Right lobe of liver (tissue), 6 donors: Measurements from ENCODE around the gene VPS50. TPM values are rescaled to one million over a fixed set of nuclear protein-coding genes. Genes with fewer than 3 reads are reported as not detected.

Source experiments
- ATAC-seq, 4 donors: fragments of 200-7000 bp; cut with Tn5 transposase; one replicate each; pipeline ENCODE4 v1.9.1; 2020; ENCODE audit warnings: mild to moderate bottlenecking in 4 of 4, moderate library complexity in 4 of 4
- DNase-seq, 3 donors: peaks; one replicate each; pipeline ENCODE4 v3.0.0-alpha.2; 2020
- H3K27ac ChIP-seq, 3 donors: fragments of 200-600 bp; one replicate each; pipeline ENCODE4 v1.8.0; 2022
- H3K27me3 ChIP-seq, 2 donors: fragments of 200-600 bp; one replicate each; pipeline ENCODE4 v1.8.0; 2022
- H3K36me3 ChIP-seq, 4 donors: fragments of 200-600 bp; sonication (generic) in 1 of 4; one replicate each; pipeline versions ENCODE4 v1.5.1 to v1.8.0; 2017 to 2022; ENCODE audit warnings: control low read depth in 1 of 4
- H3K4me1 ChIP-seq, 4 donors: fragments of 200-600 bp; sonication (generic) in 1 of 4; one replicate each; pipeline versions ENCODE4 v1.5.1 to v1.8.0; 2017 to 2022; ENCODE audit warnings: control low read depth in 1 of 4
- H3K4me3 ChIP-seq, 3 donors: fragments of 200-600 bp; one replicate each; pipeline ENCODE4 v1.8.0; 2022
- H3K9me3 ChIP-seq, 4 donors: fragments of 200-600 bp; sonication (generic) in 1 of 4; one replicate each; pipeline versions ENCODE4 v1.5.1 to v1.8.0; 2017 to 2022; ENCODE audit warnings: control low read depth in 1 of 4
- POLR2A ChIP-seq: fragments of 450-650 bp; IDR thresholded peaks from one replicate; pipeline ENCODE4 v1.6.1; 2017; ENCODE audit warnings: antibody characterized with exemption, mild to moderate bottlenecking
- WGBS: methylation state at CpG from one replicate; pipeline ENCODE4 v1.1.6; 2018; ENCODE audit warnings: low coverage, low lambda C conversion rate; ENCODE audit not compliant: insufficient coverage; ENCODE audit errors: missing lambda C conversion rate; 5-methylcytosine and 5-hydroxymethylcytosine counted together
- intact Hi-C, 2 donors: fragments of 100-400 bp; cut with DNase I; formaldehyde crosslinking; loops; one replicate each; pipeline versions ENCODE4 v1.11.2 to v1.14.1; 2022
- total RNA-seq, 6 experiments: library from RNA; depleted of rRNA in 2 of 6; stranded (reverse); fragments of >200 nt in 2 of 6; fragmentation: NEBNext Ultra II Directional in 3 of 6; extraction: Animal tissue kit (Norgen Biotek cat#: 25700) in 3 of 6; gene quantifications; one replicate each; pipeline versions ENCODE4 v1.1.0 to v1.2.4, GENCODE V29; 2016 to 2023
- TF ChIP-seq, protein P1 (sequence below), 4 donors: fragments of 200-600 bp in 3 of 4; fragments of 450-650 bp in 1 of 4; IDR thresholded peaks; one replicate each; pipeline versions ENCODE4 v1.5.1 to v1.8.0; 2016 to 2022; ENCODE audit warnings: antibody characterized with exemption in 4 of 4, mild to moderate bottlenecking in 2 of 4
- donor health status: DM: no; HTN: yes; CAD: no.
- donor health status: DM: no; HTN: no; CAD: no.
- donor health status: DM: no; HTN: no; CAD: no.
- donor health status: DM: no; HTN: yes; CAD: no.
- donor health status: DM: no; HTN: yes; CAD: no.

VPS50 gene
- total RNA-seq, 6 experiments from 2014 or later = 9.0 to 19.1 (median 11.5) TPM

DNA sequence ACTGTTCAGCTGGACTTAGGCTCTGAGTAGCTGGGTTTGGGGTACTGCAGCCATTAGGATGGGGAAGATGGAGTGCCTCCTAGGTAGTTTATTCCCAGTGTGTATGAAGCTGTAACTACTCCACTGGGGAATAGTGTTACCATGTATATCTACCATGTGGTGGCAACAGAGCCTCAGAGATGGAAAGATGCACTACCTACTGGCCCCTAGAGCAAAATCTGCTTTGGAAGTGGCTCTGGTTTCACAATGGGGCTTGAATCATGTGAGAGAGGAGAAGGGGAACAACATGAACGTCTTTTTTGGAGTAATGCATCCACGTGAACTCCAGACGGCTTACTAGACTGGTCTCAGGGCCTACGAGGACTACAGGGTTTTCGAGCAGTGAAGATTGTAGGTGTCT lies 175.1 kb downstream of the VPS50 start:
- H3K9me3 ChIP-seq = peaks cover 0 to 7% (median 0%) of the 10 kb centered on the region in 4 donors
- no peaks in the 10 kb centered on the region for H3K4me1 ChIP-seq
- intact Hi-C loops = no loop called here
- ATAC-seq = peak; percentile 14 to 50 (median 32)
- 57% methylated on average over 5 of the region's 5 CpGs for WGBS
- TF ChIP-seq, protein P1, sequence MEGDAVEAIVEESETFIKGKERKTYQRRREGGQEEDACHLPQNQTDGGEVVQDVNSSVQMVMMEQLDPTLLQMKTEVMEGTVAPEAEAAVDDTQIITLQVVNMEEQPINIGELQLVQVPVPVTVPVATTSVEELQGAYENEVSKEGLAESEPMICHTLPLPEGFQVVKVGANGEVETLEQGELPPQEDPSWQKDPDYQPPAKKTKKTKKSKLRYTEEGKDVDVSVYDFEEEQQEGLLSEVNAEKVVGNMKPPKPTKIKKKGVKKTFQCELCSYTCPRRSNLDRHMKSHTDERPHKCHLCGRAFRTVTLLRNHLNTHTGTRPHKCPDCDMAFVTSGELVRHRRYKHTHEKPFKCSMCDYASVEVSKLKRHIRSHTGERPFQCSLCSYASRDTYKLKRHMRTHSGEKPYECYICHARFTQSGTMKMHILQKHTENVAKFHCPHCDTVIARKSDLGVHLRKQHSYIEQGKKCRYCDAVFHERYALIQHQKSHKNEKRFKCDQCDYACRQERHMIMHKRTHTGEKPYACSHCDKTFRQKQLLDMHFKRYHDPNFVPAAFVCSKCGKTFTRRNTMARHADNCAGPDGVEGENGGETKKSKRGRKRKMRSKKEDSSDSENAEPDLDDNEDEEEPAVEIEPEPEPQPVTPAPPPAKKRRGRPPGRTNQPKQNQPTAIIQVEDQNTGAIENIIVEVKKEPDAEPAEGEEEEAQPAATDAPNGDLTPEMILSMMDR (IDR thresholded peaks at IDR 0.05) = no peak
- TF ChIP-seq POLR2A = no peak
- H3K36me3 ChIP-seq = no peaks in the 10 kb centered on the region
- DNase-seq = no peak
- no peak overlapping the region for H3K27ac ChIP-seq
- no peaks in the 10 kb centered on the region for H3K27me3 ChIP-seq
- no peak overlapping the region for H3K4me3 ChIP-seq

DNA sequence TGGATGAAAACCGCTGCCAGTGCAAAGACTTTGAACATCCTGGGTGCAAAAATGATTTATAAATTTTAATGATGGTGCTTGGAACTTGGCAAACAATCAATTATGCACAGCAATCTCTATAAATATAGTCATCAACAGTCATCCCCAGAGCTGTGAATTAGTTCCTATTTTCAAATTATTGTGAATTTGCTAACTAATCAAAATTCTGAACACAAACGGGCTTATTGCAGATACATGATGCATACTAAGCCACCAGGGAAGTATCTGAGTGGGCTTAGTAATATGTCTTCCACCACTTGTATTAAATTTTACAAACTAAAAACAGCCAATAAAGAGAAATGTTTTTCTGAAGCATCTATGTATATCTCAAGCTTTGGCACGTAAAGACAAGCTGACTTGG lies 177.2 kb downstream of the VPS50 start:
- ATAC-seq (no peak), DNase-seq (no peak)
- TF ChIP-seq, protein P1 (IDR thresholded peaks at IDR 0.05) = no peak
- TF ChIP-seq POLR2A = no peak
- Histone ChIP-seq H3K36me3 (no peaks in the 10 kb centered on the region), H3K4me1 (no peaks in the 10 kb centered on the region), H3K27me3 (no peaks in the 10 kb centered on the region), H3K9me3 (peaks cover 0 to 7% (median 0%) of the 10 kb centered on the region in 4 donors), H3K27ac (no peak overlapping the region), H3K4me3 (no peak overlapping the region)
- 40% methylated on average over 3 of the region's 3 CpGs for WGBS
- intact Hi-C loops = no loop called here

Other genes starting within 250 kb of the VPS50 start
- 1 to 10 TPM; 1.4 to 3.5 (median 2.8) TPM for gene SAMD9, start 114.4 kb upstream of the VPS50 start, total RNA-seq
- gene SAMD9L, start 84.0 kb upstream of the VPS50 start, total RNA-seq = 1 to 10 TPM in 5 of 6 experiments, under 1 TPM in 1; 0.64 to 5.1 (median 3.1) TPM
- not detected for gene HEPACAM2, start 5.9 kb upstream of the VPS50 start, total RNA-seq